HG03139 (cell line): ENCODE data around the gene GTSE1.

ENCODE experiments used
- ATAC-seq: cut with Tn5 transposase; IDR thresholded peaks from one replicate; pipeline ENCODE4 v1.9.1; 2021; ENCODE audit not compliant: unreplicated experiment

GTSE1 gene

GRCh38 chr22:46363611-46364321 is 67.1 kb downstream of the GTSE1 start:
- no peak for ATAC-seq

DNA sequence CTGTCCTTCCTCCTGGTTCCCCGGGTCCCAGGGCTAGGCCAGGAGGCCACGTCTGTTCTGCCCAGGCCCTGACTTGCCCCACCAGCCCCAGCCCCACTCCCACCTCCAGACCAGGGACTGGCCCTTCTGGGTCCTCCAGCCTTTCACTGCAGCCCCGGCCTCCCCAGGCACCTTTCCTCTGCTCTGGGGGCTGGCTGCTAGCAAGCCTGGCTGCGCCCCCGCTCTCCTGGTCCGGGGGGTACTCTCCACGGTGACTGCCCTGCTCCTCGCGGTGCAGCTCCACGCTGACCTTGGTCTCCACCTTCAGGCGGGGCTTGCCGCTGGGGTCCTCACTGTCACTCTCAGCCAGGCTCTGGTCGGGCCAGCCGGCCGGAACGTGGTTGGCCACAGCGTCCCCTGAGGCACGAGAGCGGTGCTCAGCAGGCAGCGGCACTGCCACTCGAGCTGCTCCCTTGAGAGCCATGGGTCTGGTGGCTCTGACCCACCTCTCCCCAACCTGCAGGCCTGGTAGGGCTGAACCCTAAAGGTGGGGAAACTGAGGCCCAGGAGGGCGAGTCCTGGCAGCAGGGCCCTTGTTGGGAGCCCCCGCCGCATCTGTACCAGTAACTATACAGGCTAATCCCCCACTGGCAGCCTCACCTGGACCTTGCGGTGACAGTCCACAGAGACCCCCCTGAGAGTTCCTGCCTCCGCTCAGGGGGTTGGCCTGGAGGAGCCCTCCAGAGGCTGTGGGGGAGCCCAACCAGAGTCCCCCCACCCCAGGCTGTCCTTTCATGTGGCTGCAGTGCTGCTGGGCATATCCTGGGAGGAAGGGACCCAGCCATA is 67.9 kb downstream of the GTSE1 start:
- no peak for ATAC-seq

GRCh38 chr22:46365166-46365624 is 68.5 kb downstream of the GTSE1 start:
- ATAC-seq, result no peak

- ATAC-seq, result no peak
Observed at GRCh38 chr22:46366327-46366731, 69.7 kb downstream of the GTSE1 start.

GRCh38 chr22:46366801-46367706 is 70.4 kb downstream of the GTSE1 start:
- ATAC-seq, result no peak

DNA sequence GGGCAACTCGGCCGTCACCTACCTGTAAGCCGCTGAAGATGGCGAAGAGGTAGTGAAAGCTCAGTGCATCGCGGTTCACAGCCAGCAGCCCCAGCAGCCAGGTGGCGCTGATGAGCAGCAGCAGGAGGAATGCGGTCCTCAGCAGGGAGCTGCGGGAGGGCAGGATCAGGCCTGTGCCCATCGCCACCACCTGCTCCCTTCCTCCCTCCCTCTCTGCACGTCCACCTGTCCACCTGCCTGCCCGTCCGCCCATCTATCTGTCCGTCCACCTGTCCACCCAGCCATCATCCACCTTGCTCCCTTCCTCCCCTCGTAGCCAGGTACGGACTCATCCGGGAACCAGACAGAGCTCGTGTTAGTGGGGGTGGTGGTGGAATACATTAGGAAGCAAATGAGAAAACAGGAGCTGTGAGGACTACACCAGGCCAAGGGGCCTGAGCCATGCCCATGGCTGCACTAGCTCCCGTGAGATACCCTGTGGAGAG is 71.1 kb downstream of the GTSE1 start:
- no peak for ATAC-seq

GRCh38 chr22:46368422-46368821 is 71.8 kb downstream of the GTSE1 start:
- no peak for ATAC-seq

- ATAC-seq, result no peak
Observed at GRCh38 chr22:46368871-46369715, 72.4 kb downstream of the GTSE1 start.

GRCh38 chr22:46369716-46370583 is 73.3 kb downstream of the GTSE1 start:
- ATAC-seq, result no peak

DNA sequence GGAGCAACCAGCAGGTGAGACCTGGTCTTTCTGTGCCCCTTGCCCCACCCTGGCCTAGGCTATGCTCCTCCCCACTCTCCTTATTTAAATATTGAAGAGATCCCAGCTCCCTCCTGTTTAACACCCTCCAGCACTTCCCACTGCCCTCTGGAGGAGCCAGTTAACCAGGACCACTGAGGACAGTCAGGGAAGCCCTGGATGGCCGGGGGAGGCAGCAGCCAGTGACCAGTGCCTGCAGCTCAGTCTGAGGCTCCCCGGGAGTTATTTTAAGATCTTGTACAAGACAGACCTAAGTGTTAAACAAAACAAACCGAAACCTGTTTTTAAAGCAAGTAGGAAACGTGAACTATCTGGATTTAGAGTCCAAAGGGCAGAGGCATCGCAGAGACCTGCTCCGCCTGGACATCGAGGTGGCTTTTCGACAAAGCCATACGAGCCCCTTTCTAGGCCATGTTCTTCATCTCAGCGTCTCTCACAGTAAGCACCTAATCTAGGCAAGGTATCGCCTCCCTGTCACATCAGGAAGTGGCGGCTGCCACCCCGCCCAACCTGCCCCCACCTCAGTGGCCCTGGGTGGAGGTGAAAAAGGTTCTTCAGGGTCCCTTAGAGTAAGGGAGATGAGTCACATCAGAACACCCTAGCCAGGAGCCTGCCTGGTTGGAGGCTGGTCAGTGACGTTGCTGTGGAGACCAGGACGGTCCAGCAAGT is 74.1 kb downstream of the GTSE1 start:
- no peak for ATAC-seq

DNA sequence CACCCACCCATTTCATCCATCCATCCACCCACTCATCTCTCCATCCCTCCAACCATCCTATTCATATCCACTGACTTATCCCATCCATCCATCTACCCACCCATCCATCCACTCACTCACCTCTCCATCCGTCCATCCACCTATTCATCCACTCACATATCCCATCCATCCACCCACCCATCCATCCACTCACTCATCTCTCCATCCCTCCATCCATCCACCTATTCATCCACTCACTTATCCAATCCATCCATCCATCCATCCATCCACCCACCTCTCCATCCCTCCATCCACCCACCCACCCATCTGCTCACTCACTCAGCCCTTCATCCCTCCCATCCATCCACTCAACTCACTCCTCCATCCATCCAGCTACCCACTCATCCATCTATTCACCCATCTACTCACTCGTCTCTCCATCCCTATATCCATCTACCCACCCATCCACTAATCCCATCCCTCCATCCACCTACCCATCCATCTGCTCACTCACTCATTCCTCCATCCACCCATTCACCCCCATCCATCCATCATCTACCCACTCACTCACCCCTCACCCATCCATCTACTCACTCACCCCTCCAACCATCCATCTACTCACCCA is 75.1 kb downstream of the GTSE1 start:
- no peak for ATAC-seq

DNA sequence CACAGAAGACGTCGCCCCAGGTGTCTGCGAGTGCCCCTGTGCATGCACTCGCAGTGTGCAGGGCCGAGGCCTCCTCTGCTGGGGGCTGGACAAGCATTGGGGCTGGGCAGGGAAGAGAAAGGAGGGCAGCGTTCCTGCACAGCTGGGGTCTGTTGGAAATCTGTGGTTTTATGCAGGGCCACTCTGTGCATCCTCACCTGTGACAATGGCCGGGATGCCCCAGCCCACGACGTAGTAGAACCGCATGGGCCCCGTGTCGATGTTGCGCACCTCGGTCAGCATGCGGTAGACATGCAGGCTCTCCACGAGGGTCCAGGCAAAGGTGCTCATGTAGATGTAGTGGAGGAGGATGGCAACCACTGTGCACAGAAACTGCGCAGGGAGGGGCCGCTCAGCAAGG is 76.0 kb downstream of the GTSE1 start:
- ATAC-seq, result no peak

GRCh38 chr22:46373159-46373558 is 76.5 kb downstream of the GTSE1 start:
- no peak for ATAC-seq

GRCh38 chr22:46373921-46374662 is 77.4 kb downstream of the GTSE1 start:
- no peak for ATAC-seq

DNA sequence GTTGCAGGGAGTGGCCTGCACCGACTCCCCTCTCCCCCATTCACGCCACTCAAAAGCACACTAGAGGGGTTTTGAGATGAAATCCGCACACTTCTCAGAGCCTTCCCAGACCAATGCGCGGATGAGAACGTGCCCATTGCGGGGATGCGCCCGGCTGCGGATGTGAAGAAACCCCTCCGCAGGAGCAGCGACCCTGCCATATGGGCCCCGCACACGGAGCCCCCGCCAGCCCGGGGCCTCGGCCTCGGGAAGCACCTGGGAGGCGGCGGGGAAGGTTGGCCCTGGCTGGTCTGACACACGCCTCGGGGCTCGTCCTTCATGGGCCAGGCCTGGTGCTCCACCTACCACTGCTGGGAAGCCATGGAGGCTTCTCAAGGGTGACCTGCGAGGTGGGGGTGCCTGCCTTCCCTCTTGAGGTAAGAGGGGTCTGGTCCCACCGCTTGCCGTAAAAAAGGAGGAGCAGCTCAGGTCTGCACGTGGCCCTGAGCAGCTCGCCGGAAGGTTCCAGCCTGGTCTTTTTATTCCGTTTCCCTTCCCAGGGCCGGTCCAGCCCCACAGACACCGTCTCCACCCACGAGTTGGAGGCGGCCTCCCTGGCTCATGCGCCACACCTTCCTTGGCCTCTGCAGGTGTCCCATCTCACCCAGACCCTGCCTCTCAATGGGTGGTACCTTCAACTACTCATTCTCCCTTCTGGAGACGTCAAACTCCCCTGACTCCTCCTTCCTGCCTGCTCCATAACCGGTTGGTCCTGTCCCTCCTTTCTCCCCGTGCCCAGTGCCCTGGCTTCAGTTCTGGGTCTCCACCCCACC is 78.2 kb downstream of the GTSE1 start:
- ATAC-seq, result no peak

DNA sequence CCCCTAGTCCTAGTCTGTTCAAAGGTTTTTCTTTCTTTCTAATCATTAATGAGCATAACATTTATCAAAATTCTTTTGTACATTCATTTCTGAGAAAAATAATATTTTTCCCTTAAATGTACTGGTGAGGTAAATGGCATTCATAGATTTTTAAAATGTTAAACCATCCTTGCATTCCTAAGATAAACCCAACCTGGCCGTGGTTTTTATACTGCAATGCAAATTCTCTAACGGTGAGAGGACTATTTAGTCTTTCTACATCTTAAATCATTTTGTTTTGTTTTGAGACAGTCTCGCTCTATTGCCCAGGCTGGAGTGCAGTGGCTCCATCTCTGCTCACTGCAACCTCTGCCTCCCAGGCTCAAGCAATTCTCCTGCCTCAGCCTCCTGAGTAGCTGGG is 79.4 kb downstream of the GTSE1 start:
- ATAC-seq, result no peak
